GM12872 (cell line): ENCODE data around the gene APOA1.

Experiments used
- CTCF ChIP-seq: IDR thresholded peaks from 3 replicates; pipeline ENCODE4 v1.5.1; 2011; ENCODE audit warnings: low read depth, mild to moderate bottlenecking, low read length, moderate library complexity; ENCODE audit not compliant: insufficient read depth

The APOA1 gene

GRCh38 chr11:116857936-116858335, 20.5 kb upstream of the APOA1 start:
- TF ChIP-seq CTCF, result no peak

GRCh38 chr11:116857316-116857715, 19.9 kb upstream of the APOA1 start:
- no peak for TF ChIP-seq CTCF

GRCh38 chr11:116856423-116856822, 19.0 kb upstream of the APOA1 start:
- no peak for TF ChIP-seq CTCF

GRCh38 chr11:116855413-116855812, 18.0 kb upstream of the APOA1 start:
- TF ChIP-seq CTCF, result no peak

GRCh38 chr11:116853461-116854073, 16.1 kb upstream of the APOA1 start:
- no peak for TF ChIP-seq CTCF

GRCh38 chr11:116852261-116853031, 15.0 kb upstream of the APOA1 start:
- no peak for TF ChIP-seq CTCF

GRCh38 chr11:116851626-116852025, 14.2 kb upstream of the APOA1 start:
- TF ChIP-seq CTCF, result no peak
